Loucy (cell line): ENCODE measurements around the gene FAM83F.
A peak's percentile ranks its signal among the peaks of the same experiment; 100 is the strongest.

Experiments used
- H2AFZ ChIP-seq: fragments of 200-600 bp; sonication (generic); 2 replicates; pipeline ENCODE4 v1.6.0; 2016; ENCODE audit warnings: antibody characterized with exemption, mild to moderate bottlenecking, low read length, moderate library complexity
- H3F3A ChIP-seq: fragments of 200-600 bp; 2 replicates; pipeline ENCODE4 v1.6.0; 2016; ENCODE audit warnings: antibody characterized with exemption, low read depth, mild to moderate bottlenecking
- H3K27me3 ChIP-seq: fragments of 200-600 bp; sonication (generic); 2 replicates; pipeline ENCODE4 v1.6.1; 2014; ENCODE audit warnings: low read length, mild to moderate bottlenecking; ENCODE audit not compliant: insufficient read depth, poor library complexity, severe bottlenecking
- H3K36me3 ChIP-seq: fragments of 200-600 bp; sonication (generic); 2 replicates; pipeline ENCODE4 v1.6.1; 2016; ENCODE audit warnings: low read length; ENCODE audit not compliant: insufficient read depth
- H3K4me1 ChIP-seq: fragments of 200-600 bp; sonication (generic); 2 replicates; pipeline ENCODE4 v1.5.1; 2014; ENCODE audit warnings: low read length, mild to moderate bottlenecking; ENCODE audit not compliant: insufficient read depth, poor library complexity, severe bottlenecking
- H3K4me2 ChIP-seq: fragments of 200-600 bp; sonication (generic); 2 replicates; pipeline ENCODE4 v1.6.0; 2014; ENCODE audit warnings: antibody characterized with exemption, low read length, low read depth, mild to moderate bottlenecking; ENCODE audit not compliant: poor library complexity, severe bottlenecking
- H3K4me3 ChIP-seq: fragments of 200-600 bp; sonication (generic); 2 replicates; pipeline ENCODE4 v1.5.1; 2014; ENCODE audit warnings: low read length, mild to moderate bottlenecking, mixed read lengths; ENCODE audit not compliant: poor library complexity, severe bottlenecking
- H3K79me2 ChIP-seq: fragments of 200-600 bp; sonication (generic); 2 replicates; pipeline ENCODE4 v1.6.1; 2014; ENCODE audit warnings: low read length; ENCODE audit not compliant: insufficient read depth
- H3K9ac ChIP-seq: fragments of 200-600 bp; sonication (generic); 2 replicates; pipeline ENCODE4 v1.6.0; 2014; ENCODE audit warnings: mild to moderate bottlenecking, low read depth, low read length, moderate library complexity; ENCODE audit not compliant: poor library complexity, severe bottlenecking
- H3K9me2 ChIP-seq: fragments of 200-600 bp; sonication (generic); replicated peaks from 2 replicates; pipeline ENCODE4 v1.6.1; 2016; ENCODE audit warnings: low read depth, low read length, mixed read lengths
- H3K9me3 ChIP-seq: fragments of 200-600 bp; sonication (generic); 2 replicates; pipeline ENCODE4 v1.6.1; 2014; ENCODE audit warnings: mild to moderate bottlenecking, antibody characterized with exemption, low read length, low read depth; ENCODE audit not compliant: insufficient read depth
- H4K20me1 ChIP-seq: fragments of 200-600 bp; sonication (generic); 2 replicates; pipeline ENCODE4 v1.6.0; 2014; ENCODE audit warnings: antibody characterized with exemption, low read length, mild to moderate bottlenecking; ENCODE audit not compliant: insufficient read depth, poor library complexity, severe bottlenecking
- EZH2phosphoT487 ChIP-seq: fragments of 200-600 bp; IDR thresholded peaks from 2 replicates; pipeline ENCODE4 v1.6.1; 2018; ENCODE audit warnings: antibody characterized with exemption, mild to moderate bottlenecking, moderate library complexity, borderline replicate concordance
- TF ChIP-seq, protein P1 (sequence below): fragments of 200-600 bp; sonication (generic); conservative IDR thresholded peaks from 2 replicates; pipeline ENCODE4 v1.5.1; 2014; ENCODE audit warnings: mild to moderate bottlenecking, antibody characterized with exemption, low read length

FAM83F gene

DNA sequence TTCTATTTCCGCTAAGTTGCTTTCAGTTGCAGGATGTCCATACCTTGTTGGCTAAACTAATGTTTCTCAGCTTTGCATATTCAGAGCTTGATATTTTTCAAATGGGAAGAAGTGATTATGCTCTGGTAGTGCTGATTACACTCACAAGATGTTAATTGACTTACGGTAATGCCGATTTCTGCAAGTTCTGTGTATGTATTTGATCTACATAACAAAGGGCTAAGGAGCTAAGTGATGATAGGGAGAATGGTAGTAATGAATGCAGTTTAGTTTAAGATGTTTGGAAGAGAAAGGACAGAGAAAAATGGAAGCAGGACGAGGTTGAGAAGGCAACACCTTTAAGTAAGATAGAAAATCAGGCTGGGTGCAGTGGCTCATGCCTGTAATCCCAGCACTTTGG, 61.4 kb downstream of the FAM83F start:
- peaks cover 93% of the 10 kb centered on the region for H3K79me2 ChIP-seq
- no peaks in the 10 kb centered on the region for H3K27me3 ChIP-seq
- no peaks in the 10 kb centered on the region for H3K9me3 ChIP-seq
- H3K4me3 ChIP-seq: peak overlapping the region; percentile 73
- TF ChIP-seq, protein P1, sequence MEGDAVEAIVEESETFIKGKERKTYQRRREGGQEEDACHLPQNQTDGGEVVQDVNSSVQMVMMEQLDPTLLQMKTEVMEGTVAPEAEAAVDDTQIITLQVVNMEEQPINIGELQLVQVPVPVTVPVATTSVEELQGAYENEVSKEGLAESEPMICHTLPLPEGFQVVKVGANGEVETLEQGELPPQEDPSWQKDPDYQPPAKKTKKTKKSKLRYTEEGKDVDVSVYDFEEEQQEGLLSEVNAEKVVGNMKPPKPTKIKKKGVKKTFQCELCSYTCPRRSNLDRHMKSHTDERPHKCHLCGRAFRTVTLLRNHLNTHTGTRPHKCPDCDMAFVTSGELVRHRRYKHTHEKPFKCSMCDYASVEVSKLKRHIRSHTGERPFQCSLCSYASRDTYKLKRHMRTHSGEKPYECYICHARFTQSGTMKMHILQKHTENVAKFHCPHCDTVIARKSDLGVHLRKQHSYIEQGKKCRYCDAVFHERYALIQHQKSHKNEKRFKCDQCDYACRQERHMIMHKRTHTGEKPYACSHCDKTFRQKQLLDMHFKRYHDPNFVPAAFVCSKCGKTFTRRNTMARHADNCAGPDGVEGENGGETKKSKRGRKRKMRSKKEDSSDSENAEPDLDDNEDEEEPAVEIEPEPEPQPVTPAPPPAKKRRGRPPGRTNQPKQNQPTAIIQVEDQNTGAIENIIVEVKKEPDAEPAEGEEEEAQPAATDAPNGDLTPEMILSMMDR: no peak
- TF ChIP-seq EZH2phosphoT487: no peak
- no peak overlapping the region for H2AFZ ChIP-seq
- H3F3A ChIP-seq: peaks cover 30% of the 10 kb centered on the region
- no peaks in the 10 kb centered on the region for H3K36me3 ChIP-seq
- H4K20me1 ChIP-seq: peaks cover 58% of the 10 kb centered on the region
- H3K4me1 ChIP-seq: peaks cover 79% of the 10 kb centered on the region
- H3K9ac ChIP-seq: peak overlapping the region; percentile 18
- H3K9me2 ChIP-seq: no peaks in the 10 kb centered on the region
- peak overlapping the region; percentile 98 for H3K4me2 ChIP-seq

DNA sequence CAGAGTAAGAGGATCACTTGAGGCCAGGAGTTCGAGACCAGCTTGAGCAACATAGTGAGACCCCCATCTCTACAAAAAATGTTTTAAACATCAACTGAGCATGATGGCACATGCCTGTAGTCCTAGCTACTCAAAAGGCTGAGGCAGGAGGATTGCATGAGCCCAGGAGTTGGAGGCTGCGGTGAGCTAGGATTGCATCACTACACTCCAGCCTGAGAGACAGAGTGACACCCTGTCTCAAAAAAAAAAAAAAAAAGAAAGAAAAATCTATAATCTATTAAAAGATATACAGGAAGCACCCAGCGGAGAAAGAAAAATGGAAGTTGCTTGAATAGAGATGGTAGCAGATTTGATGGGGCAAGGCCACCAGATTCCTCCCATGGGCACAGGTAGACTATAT, 61.8 kb downstream of the FAM83F start:
- peak overlapping the region; percentile 98 for H3K4me2 ChIP-seq
- H3K27me3 ChIP-seq: no peaks in the 10 kb centered on the region
- peaks cover 75% of the 10 kb centered on the region for H3K4me1 ChIP-seq
- H2AFZ ChIP-seq: no peak overlapping the region
- TF ChIP-seq, protein P1: no peak
- no peak for TF ChIP-seq EZH2phosphoT487
- no peaks in the 10 kb centered on the region for H3K9me2 ChIP-seq
- no peaks in the 10 kb centered on the region for H3K9me3 ChIP-seq
- no peaks in the 10 kb centered on the region for H3K36me3 ChIP-seq
- peaks cover 30% of the 10 kb centered on the region for H3F3A ChIP-seq
- peak overlapping the region; percentile 73 for H3K4me3 ChIP-seq
- peak overlapping the region; percentile 18 for H3K9ac ChIP-seq
- H4K20me1 ChIP-seq: peaks cover 55% of the 10 kb centered on the region
- H3K79me2 ChIP-seq: peaks cover 93% of the 10 kb centered on the region

DNA sequence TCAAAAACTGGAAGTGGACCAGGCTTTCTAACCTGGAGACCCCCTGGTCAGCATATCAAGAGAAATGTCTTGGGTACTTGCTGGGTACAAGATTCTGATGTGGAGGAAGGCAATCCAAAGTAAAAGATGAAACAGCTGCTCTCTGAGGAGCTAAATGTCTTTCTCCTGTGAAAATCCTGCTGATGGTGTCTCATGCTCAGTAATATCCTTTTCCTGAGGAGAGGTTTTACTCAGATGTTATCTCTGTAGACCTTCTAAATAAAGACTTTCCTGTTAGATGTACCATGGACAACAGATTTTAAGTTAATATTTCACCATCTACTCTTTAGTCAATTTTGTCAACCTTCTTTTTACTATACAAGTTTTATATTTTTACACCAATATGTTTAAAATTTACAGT, 62.9 kb downstream of the FAM83F start:
- TF ChIP-seq, protein P1: no peak
- Histone ChIP-seq H3F3A (peaks cover 30% of the 10 kb centered on the region), H2AFZ (no peak overlapping the region), H4K20me1 (peaks cover 48% of the 10 kb centered on the region), H3K4me2 (peak overlapping the region; percentile 69), H3K9me3 (no peaks in the 10 kb centered on the region), H3K4me1 (peaks cover 65% of the 10 kb centered on the region), H3K4me3 (peak overlapping the region; percentile 56), H3K9me2 (no peaks in the 10 kb centered on the region), H3K36me3 (no peaks in the 10 kb centered on the region), H3K27me3 (no peaks in the 10 kb centered on the region), H3K79me2 (peaks cover 92% of the 10 kb centered on the region), H3K9ac (peak overlapping the region; percentile 11)
